Fibroblast of mammary gland (primary cell): ENCODE measurements around the gene KRCC1.

ENCODE experiments used
- DNase-seq: peaks from one replicate; pipeline ENCODE4 v3.0.0-alpha.2; 2010; ENCODE audit warnings: low read depth
- H3K4me3 ChIP-seq: 2 replicates; pipeline ENCODE4 v1.5.1; 2011; ENCODE audit warnings: low read depth, mild to moderate bottlenecking, low read length, moderate library complexity; ENCODE audit not compliant: control insufficient read depth
- CTCF ChIP-seq: conservative IDR thresholded peaks from 2 replicates; pipeline ENCODE4 v1.5.1; 2011; ENCODE audit warnings: low read depth, low read length, inconsistent platforms; ENCODE audit not compliant: control insufficient read depth, insufficient read depth

The KRCC1 gene

GRCh38 chr2:88087763-88088162 is 32.2 kb upstream of the KRCC1 start:
- DNase-seq, result no peak
- TF ChIP-seq CTCF, result no peak
- no peak overlapping the region for H3K4me3 ChIP-seq

- no peak overlapping the region for H3K4me3 ChIP-seq
- no peak for TF ChIP-seq CTCF
- no peak for DNase-seq
Measured at GRCh38 chr2:88087073-88087472, 31.5 kb upstream of the KRCC1 start.

- DNase-seq, result no peak
- TF ChIP-seq CTCF, result no peak
Measured at GRCh38 chr2:88086401-88086800, 30.8 kb upstream of the KRCC1 start.

GRCh38 chr2:88085602-88086001 is 30.0 kb upstream of the KRCC1 start:
- TF ChIP-seq CTCF, result no peak

More at GRCh38 chr2:88086401-88086800, 30.8 kb upstream of the KRCC1 start:
- no peak overlapping the region for H3K4me3 ChIP-seq

GRCh38 chr2:88085099-88085498 is 29.5 kb upstream of the KRCC1 start:
- H3K4me3 ChIP-seq, result no peak overlapping the region

More at GRCh38 chr2:88085602-88086001, 30.0 kb upstream of the KRCC1 start:
- no peak for DNase-seq
- no peak overlapping the region for H3K4me3 ChIP-seq

GRCh38 chr2:88082781-88083180 is 27.2 kb upstream of the KRCC1 start:
- no peak for DNase-seq
- no peak for TF ChIP-seq CTCF
- no peak overlapping the region for H3K4me3 ChIP-seq

More at GRCh38 chr2:88085099-88085498, 29.5 kb upstream of the KRCC1 start:
- TF ChIP-seq CTCF, result no peak
- no peak for DNase-seq
